T-cell (primary cell): Measurements from ENCODE around the gene RRP36. TPM values are rescaled to one million over a fixed set of nuclear protein-coding genes. Genes with fewer than 3 reads are reported as not detected.

Experiments
- ATAC-seq, 4 experiments: fragments of 200-7000 bp in 3 of 4; fragments of 150-1000 bp in 1 of 4; cut with Tn5 transposase; replicated peaks in 1 of 4; 1 replicate in 3 of 4; 2 replicates in 1 of 4; pipeline ENCODE4 v1.10.0; 2021; ENCODE audit warnings: moderate library complexity in 3 of 4, mild to moderate bottlenecking in 2 of 4, moderate number of reproducible peaks in 1 of 4
- CTCF ChIA-PET, 2 donors: fragments of 300-600 bp; sonication (Branson Sonifier 250); formaldehyde crosslinking; loops; one replicate each; lab custom pipeline; 2022; ENCODE audit warnings: antibody characterized with exemption in 2 of 2; lab: Charles Lee
- POLR2A ChIA-PET, 2 donors: fragments of 300-600 bp; sonication (Branson Sonifier 250); formaldehyde crosslinking; loops; one replicate each; lab custom pipeline; 2022; ENCODE audit warnings: antibody characterized with exemption in 2 of 2; lab: Charles Lee
- DNase-seq, 35 experiments: peaks; one replicate each; pipeline versions ENCODE4 v3.0.0 to v3.0.0-alpha.2; 2013 to 2023
- H3K27ac ChIP-seq: one replicate; pipeline ENCODE4 v1.5.1; 2013; ENCODE audit warnings: low read length
- H3K27me3 ChIP-seq, 2 experiments: replicated peaks in 1 of 2; 1 replicate in 1 of 2; 2 replicates in 1 of 2; pipeline versions ENCODE4 v1.6.1 to v1.7.0; 2013; ENCODE audit warnings: low read length in 1 of 2, mixed read lengths in 1 of 2; ENCODE audit not compliant: control insufficient read depth in 2 of 2, insufficient read depth in 2 of 2; ENCODE audit errors: extremely low read depth in 1 of 2
- H3K36me3 ChIP-seq, 2 donors: 1 replicate in 1 of 2; 2 replicates in 1 of 2; pipeline versions ENCODE4 v1.6.1 to v1.7.0; 2013; ENCODE audit warnings: low read length in 1 of 2; ENCODE audit not compliant: control insufficient read depth in 2 of 2, insufficient read depth in 1 of 2; ENCODE audit errors: extremely low read depth in 1 of 2
- H3K4me1 ChIP-seq, 2 experiments: 1 replicate in 1 of 2; 2 replicates in 1 of 2; pipeline versions ENCODE4 v1.6.1 to v1.7.0; 2013; ENCODE audit warnings: low read length in 2 of 2, mixed read lengths in 1 of 2; ENCODE audit not compliant: insufficient read depth in 2 of 2, control insufficient read depth in 1 of 2; ENCODE audit errors: extremely low read depth in 1 of 2
- H3K4me3 ChIP-seq, 2 donors: 1 replicate in 1 of 2; 2 replicates in 1 of 2; pipeline versions ENCODE4 v1.5.1 to v1.7.0; 2013; ENCODE audit warnings: mild to moderate bottlenecking in 2 of 2, low read length in 1 of 2, moderate library complexity in 1 of 2; ENCODE audit not compliant: control insufficient read depth in 1 of 2; ENCODE audit errors: extremely low read depth in 1 of 2
- H3K9me3 ChIP-seq: 2 replicates; pipeline ENCODE4 v1.7.0; 2013
- H3K27ac Mint-ChIP-seq, 2 donors: one replicate each; pipeline ENCODE4 v1.8.0; 2020 to 2021; ENCODE audit warnings: mild to moderate bottlenecking in 2 of 2, mixed read lengths in 2 of 2
- H3K27me3 Mint-ChIP-seq, 2 donors: one replicate each; pipeline ENCODE4 v1.8.0; 2021 to 2022; ENCODE audit warnings: mixed read lengths in 2 of 2
- H3K36me3 Mint-ChIP-seq: one replicate; pipeline ENCODE4 v1.8.0; 2021; ENCODE audit warnings: mixed read lengths
- H3K4me1 Mint-ChIP-seq, 3 donors: one replicate each; pipeline ENCODE4 v1.8.0; 2020 to 2022; ENCODE audit warnings: mixed read lengths in 3 of 3, mild to moderate bottlenecking in 1 of 3
- H3K4me3 Mint-ChIP-seq, 3 donors: one replicate each; pipeline ENCODE4 v1.8.0; 2020 to 2022; ENCODE audit warnings: mild to moderate bottlenecking in 3 of 3, mixed read lengths in 3 of 3, moderate library complexity in 3 of 3
- H3K9me3 Mint-ChIP-seq, 3 donors: one replicate each; pipeline ENCODE4 v1.8.0; 2020 to 2022; ENCODE audit warnings: mixed read lengths in 3 of 3
- WGBS: methylation state at CpG from one replicate; pipeline ENCODE4 v1.1.5; 2013; ENCODE audit warnings: missing lambda C conversion rate; ENCODE audit not compliant: insufficient coverage; 5-methylcytosine and 5-hydroxymethylcytosine counted together
- total RNA-seq, 35 experiments: library from RNA in 6 of 35; stranded (reverse) in 6 of 35; fragments of 120-200 nt in 1 of 35; gene quantifications; one replicate each; pipeline versions ENCODE4 v1.2.1 to v1.2.4 and lab custom pipeline; 2013 to 2026

Gene RRP36
- total RNA-seq, 5 donors from 2014 or later (not counting 1 experiment from before 2014, with no cell fraction given): 27.3 to 51.2 (median 47.3) TPM

DNA sequence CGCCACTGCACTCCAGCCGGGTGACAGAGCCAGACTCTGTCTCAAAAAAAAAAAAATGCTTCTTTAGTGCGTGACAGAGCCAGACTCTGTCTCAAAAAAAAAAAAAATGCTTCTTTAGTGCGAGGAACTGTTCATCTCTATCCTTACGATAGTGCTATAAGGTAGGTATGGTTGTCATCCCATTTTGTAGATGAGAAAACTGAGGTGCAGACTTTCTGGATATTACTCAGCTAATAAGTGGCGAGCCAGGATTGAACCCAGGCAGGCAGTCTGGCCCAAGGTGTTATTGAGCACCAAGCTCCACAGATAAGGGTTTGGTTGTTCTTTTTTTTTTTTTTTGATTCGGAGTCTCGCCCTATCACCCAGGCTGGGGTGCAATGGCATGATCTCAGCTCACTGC, 19.6 kb upstream of the RRP36 start:
- no peak overlapping the region for H3K27ac ChIP-seq
- ChIA-PET CTCF (interaction anchor here in 1 of 2 donors (0.7 kb wide), 1 partner anchor 246 kb away, joined by 4 read pairs; no protein-coding TSS in a partner anchor), POLR2A (interaction anchor here in 1 of 2 donors (0.7 kb wide), 2 partner anchors 17 to 97 kb away, joined by 4 to 10 read pairs; no protein-coding TSS in a partner anchor)
- H3K27me3 ChIP-seq: no peaks in the 10 kb centered on the region
- no peaks in the 10 kb centered on the region for H3K4me1 ChIP-seq
- H3K27ac Mint-ChIP-seq: no peak overlapping the region
- peaks cover 0 to 2% (median 0%) of the 10 kb centered on the region in 3 donors for H3K4me1 Mint-ChIP-seq
- peaks cover 5% of the 10 kb centered on the region for H3K36me3 Mint-ChIP-seq
- H3K9me3 Mint-ChIP-seq: no peaks in the 10 kb centered on the region
- no peak for DNase-seq
- no peak overlapping the region for H3K4me3 Mint-ChIP-seq
- H3K4me3 ChIP-seq: no peak overlapping the region
- H3K9me3 ChIP-seq: no peaks in the 10 kb centered on the region
- WGBS: 88% methylated on average over 3 of the region's 8 CpGs
- ATAC-seq: no peak
- H3K27me3 Mint-ChIP-seq: no peaks in the 10 kb centered on the region
- H3K36me3 ChIP-seq: peaks cover 2 to 18% of the 10 kb centered on the region in 2 donors

DNA sequence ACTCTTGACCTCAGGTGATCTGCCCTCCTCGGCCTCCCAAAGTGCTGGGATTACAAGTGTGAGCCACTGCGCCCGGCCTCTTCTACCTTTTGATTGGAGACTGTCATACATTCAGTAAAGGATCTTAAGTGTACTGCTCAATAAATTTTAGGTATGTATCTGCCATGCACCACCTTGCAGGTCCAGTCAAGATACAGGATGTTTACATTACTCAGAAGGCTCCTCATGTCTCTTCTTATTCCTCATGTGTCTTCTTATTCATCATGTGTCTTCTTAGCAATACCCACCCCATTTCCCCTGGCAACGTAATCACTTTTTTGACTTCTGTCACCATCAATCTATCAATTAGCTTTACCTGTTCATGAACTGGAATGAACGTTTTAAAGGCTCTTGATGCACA, 15.6 kb upstream of the RRP36 start:
- Histone ChIP-seq H3K4me1 (no peaks in the 10 kb centered on the region), H3K27ac (no peak overlapping the region), H3K36me3 (peaks cover 12 to 56% of the 10 kb centered on the region in 2 donors), H3K27me3 (no peaks in the 10 kb centered on the region), H3K4me3 (no peak overlapping the region), H3K9me3 (no peaks in the 10 kb centered on the region)
- Mint-ChIP-seq H3K4me3 (no peak overlapping the region), H3K4me1 (peaks cover 0 to 4% (median 3%) of the 10 kb centered on the region in 3 donors), H3K36me3 (peaks cover 24% of the 10 kb centered on the region), H3K27ac (no peak overlapping the region), H3K9me3 (no peaks in the 10 kb centered on the region), H3K27me3 (no peaks in the 10 kb centered on the region)
- ChIA-PET CTCF (no interaction called here), POLR2A (no interaction called here)
- DNase-seq: no peak
- no peak for ATAC-seq
- WGBS: 100% methylated on average over 2 of the region's 5 CpGs

DNA sequence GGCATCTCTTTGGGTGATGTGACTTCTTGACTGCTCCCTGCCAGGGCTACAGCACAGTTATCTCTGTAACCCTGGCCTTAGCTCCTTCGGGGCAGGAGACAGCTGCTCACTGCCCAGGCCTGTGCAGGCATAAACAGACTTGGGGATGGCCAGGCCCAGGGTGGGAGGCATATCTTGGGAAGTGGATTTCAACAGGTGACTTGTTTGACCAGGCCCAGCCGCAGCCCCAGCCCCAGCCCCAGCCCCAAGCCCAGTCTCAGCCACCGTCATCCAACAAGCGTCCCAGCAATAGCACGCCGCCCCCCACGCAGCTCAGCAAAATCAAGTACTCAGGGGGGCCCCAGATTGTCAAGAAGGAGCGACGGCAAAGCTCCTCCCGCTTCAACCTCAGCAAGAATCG, 15.2 kb upstream of the RRP36 start:
- WGBS: over 99% methylated on average over 9 of the region's 11 CpGs
- no peak overlapping the region for H3K27ac Mint-ChIP-seq
- Histone ChIP-seq H3K36me3 (peaks cover 12 to 60% of the 10 kb centered on the region in 2 donors), H3K4me3 (no peak overlapping the region), H3K9me3 (no peaks in the 10 kb centered on the region), H3K4me1 (no peaks in the 10 kb centered on the region), H3K27ac (no peak overlapping the region), H3K27me3 (no peaks in the 10 kb centered on the region)
- DNase-seq (no peak), ATAC-seq (no peak)
- peaks cover under 1 to 6% (median 5%) of the 10 kb centered on the region in 3 donors for H3K4me1 Mint-ChIP-seq
- H3K36me3 Mint-ChIP-seq: peaks cover 24% of the 10 kb centered on the region
- no peak overlapping the region for H3K4me3 Mint-ChIP-seq
- no peaks in the 10 kb centered on the region for H3K9me3 Mint-ChIP-seq
- CTCF ChIA-PET: no interaction called here
- H3K27me3 Mint-ChIP-seq: no peaks in the 10 kb centered on the region
- POLR2A ChIA-PET: no interaction called here

DNA sequence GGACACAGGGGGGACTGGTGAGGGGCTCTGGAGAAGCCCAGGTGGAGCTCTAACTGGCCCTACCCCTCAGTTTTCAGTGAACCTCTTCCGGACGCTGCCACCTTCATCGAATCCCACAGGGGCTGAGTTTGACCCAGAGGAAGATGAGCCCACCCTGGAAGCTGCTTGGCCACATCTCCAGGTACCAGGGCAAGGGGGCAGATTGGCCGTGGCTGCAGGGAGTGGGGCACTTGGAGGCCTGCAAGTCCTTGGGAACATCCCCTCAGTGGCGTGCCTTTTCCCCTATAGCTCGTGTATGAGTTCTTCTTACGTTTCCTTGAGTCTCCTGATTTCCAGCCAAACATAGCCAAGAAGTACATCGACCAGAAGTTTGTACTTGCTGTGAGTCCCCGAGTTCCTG, 14.3 kb upstream of the RRP36 start:
- ChIA-PET CTCF (no interaction called here), POLR2A (interaction anchor here in 1 of 2 donors (0.7 kb wide), 1 partner anchor 39 kb away, joined by 3 read pairs; no protein-coding TSS in a partner anchor)
- 95% methylated on average over 8 of the region's 9 CpGs for WGBS
- no peaks in the 10 kb centered on the region for H3K9me3 Mint-ChIP-seq
- H3K27ac Mint-ChIP-seq: no peak overlapping the region
- peaks cover 10 to 15% (median 14%) of the 10 kb centered on the region in 3 donors for H3K4me1 Mint-ChIP-seq
- no peak overlapping the region for H3K27ac ChIP-seq
- H3K36me3 Mint-ChIP-seq: peaks cover 24% of the 10 kb centered on the region
- H3K9me3 ChIP-seq: no peaks in the 10 kb centered on the region
- H3K4me3 Mint-ChIP-seq: no peak overlapping the region
- ATAC-seq (no peak), DNase-seq (no peak)
- no peaks in the 10 kb centered on the region for H3K27me3 Mint-ChIP-seq
- H3K27me3 ChIP-seq: no peaks in the 10 kb centered on the region
- H3K4me3 ChIP-seq: no peak overlapping the region
- peaks cover 17 to 68% of the 10 kb centered on the region in 2 donors for H3K36me3 ChIP-seq
- peaks cover 0 to 4% of the 10 kb centered on the region in 2 experiments for H3K4me1 ChIP-seq

DNA sequence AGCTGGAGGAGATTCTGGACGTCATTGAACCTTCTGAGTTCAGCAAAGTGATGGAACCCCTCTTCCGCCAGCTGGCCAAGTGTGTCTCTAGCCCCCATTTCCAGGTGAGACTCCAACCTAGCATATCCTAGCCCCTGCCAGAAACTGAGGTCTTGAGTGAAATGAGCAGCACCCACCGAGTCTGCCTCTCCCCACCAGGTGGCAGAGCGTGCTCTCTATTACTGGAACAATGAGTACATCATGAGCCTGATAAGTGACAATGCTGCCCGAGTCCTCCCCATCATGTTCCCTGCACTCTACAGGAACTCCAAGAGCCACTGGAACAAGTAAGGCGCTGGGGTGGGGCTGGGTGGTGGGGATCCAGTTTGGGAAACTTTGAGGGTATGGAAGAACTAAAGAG, 12.3 kb upstream of the RRP36 start:
- peak overlapping the region in 1 of 2 donors; percentile 52 for H3K27ac Mint-ChIP-seq
- CTCF ChIA-PET: interaction anchor here in 1 of 2 donors (1.2 kb wide), 1 partner anchor 135 kb away, joined by 4 read pairs; no protein-coding TSS in a partner anchor
- peaks cover 30 to 34% (median 32%) of the 10 kb centered on the region in 3 donors for H3K4me1 Mint-ChIP-seq
- no peaks in the 10 kb centered on the region for H3K27me3 Mint-ChIP-seq
- POLR2A ChIA-PET: interaction anchor here in 1 of 2 donors (0.5 kb wide), 1 partner anchor 212 kb away, joined by 3 read pairs; no protein-coding TSS in a partner anchor
- H3K4me3 Mint-ChIP-seq: no peak overlapping the region
- WGBS: 81% methylated on average over 2 of the region's 6 CpGs
- Histone ChIP-seq H3K27me3 (no peaks in the 10 kb centered on the region), H3K4me1 (peaks cover 7 to 18% of the 10 kb centered on the region in 2 experiments), H3K4me3 (no peak overlapping the region), H3K36me3 (peaks cover 17 to 64% of the 10 kb centered on the region in 2 donors), H3K27ac (no peak overlapping the region), H3K9me3 (no peaks in the 10 kb centered on the region)
- no peaks in the 10 kb centered on the region for H3K9me3 Mint-ChIP-seq
- H3K36me3 Mint-ChIP-seq: peaks cover 24% of the 10 kb centered on the region
- DNase-seq: peak in 23 of 35 experiments; percentile 4 to 48 (median 27)
- no peak for ATAC-seq

DNA sequence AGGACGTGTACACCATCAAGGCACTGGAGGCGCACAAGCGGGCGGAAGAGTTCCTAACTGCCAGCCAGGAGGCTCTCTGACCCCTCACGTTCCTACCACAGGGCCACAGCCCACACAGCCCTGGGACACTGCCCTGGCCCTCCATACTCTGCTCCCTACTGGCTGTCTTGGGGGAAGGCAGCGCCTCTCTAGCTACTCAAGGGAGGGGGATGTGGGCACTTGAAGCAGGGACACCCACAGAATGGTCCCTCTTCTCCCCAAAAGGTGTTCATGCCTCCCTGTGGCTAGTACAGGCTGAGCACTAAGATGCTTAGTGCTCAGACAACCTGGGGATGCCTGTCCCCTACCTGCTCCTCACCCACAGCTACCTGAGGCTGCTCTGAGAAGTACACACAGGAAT, 10.2 kb upstream of the RRP36 start:
- H3K36me3 Mint-ChIP-seq: peaks cover 19% of the 10 kb centered on the region
- no peaks in the 10 kb centered on the region for H3K9me3 Mint-ChIP-seq
- POLR2A ChIA-PET: interaction anchor here in 1 of 2 donors (0.7 kb wide), 1 partner anchor 43 kb away, joined by 3 read pairs; the partner anchor contains the start of gene CUL7
- no peaks in the 10 kb centered on the region for H3K27me3 Mint-ChIP-seq
- H3K36me3 ChIP-seq: peaks cover 17 to 56% of the 10 kb centered on the region in 2 donors
- H3K4me3 Mint-ChIP-seq: no peak overlapping the region
- no peaks in the 10 kb centered on the region for H3K27me3 ChIP-seq
- ATAC-seq (no peak), DNase-seq (no peak)
- H3K27ac ChIP-seq: no peak overlapping the region
- 74% methylated on average over 3 of the region's 6 CpGs for WGBS
- peak overlapping the region in 1 of 2 donors; percentile 91 for H3K27ac Mint-ChIP-seq
- CTCF ChIA-PET: interaction anchor here in 1 of 2 donors (1.3 kb wide), 1 partner anchor 133 kb away, joined by 3 read pairs; no protein-coding TSS in a partner anchor
- H3K9me3 ChIP-seq: no peaks in the 10 kb centered on the region
- H3K4me1 Mint-ChIP-seq: peaks cover 44 to 51% (median 50%) of the 10 kb centered on the region in 3 donors
- no peak overlapping the region for H3K4me3 ChIP-seq
- peaks cover 14 to 35% of the 10 kb centered on the region in 2 experiments for H3K4me1 ChIP-seq
